SK-N-SH (cell line): Measurements from ENCODE around the gene SLC16A11. TPM values are rescaled to one million over a fixed set of nuclear protein-coding genes. Genes with fewer than 3 reads are reported as not detected.

ENCODE experiments used
- CTCF ChIA-PET: fragments of 300-600, 350-600 bp; formaldehyde crosslinking; extraction: SDS; loops from one replicate; lab custom pipeline; 2021; lab: Yijun Ruan, JAX
- POLR2A ChIA-PET: fragments of 350-600 bp; sonication (Branson Sonifier 250); formaldehyde crosslinking; extraction: SDS; loops from one replicate; lab custom pipeline; 2020; ENCODE audit warnings: antibody characterized with exemption, inconsistent platforms; lab: Yijun Ruan, JAX
- DNase-seq: peaks from one replicate; pipeline ENCODE4 v3.0.0; 2012
- H2AFZ ChIP-seq: fragments of 200-600 bp; sonication (generic); 2 replicates; pipeline ENCODE4 v1.8.1; 2016; ENCODE audit warnings: antibody characterized with exemption, mild to moderate bottlenecking, low read depth
- H3F3A ChIP-seq: fragments of 200-600 bp; sonication (generic); replicated peaks from 2 replicates; pipeline ENCODE3; 2016; ENCODE audit warnings: antibody characterized with exemption, mild to moderate bottlenecking; ENCODE audit not compliant: insufficient read depth
- H3K27ac ChIP-seq, 2 experiments: fragments of 200-500 bp in 1 of 2; fragments of 200-600 bp in 1 of 2; sonication (Bioruptor generic) in 1 of 2; sonication (generic), shearing (Covaris generic) in 1 of 2; 2 replicates each; pipeline versions ENCODE4 v1.5.1 to v1.6.1; 2014 to 2016; ENCODE audit warnings: low read depth in 2 of 2, inconsistent platforms in 1 of 2, low read length in 1 of 2, mild to moderate bottlenecking in 1 of 2, mixed read lengths in 1 of 2
- H3K27me3 ChIP-seq: fragments of 200-600 bp; sonication (generic), shearing (Covaris generic); 2 replicates; pipeline ENCODE4 v1.6.1; 2016; ENCODE audit warnings: mixed run types; ENCODE audit not compliant: insufficient read depth
- H3K36me3 ChIP-seq, 2 experiments: fragments of 200-500 bp in 1 of 2; fragments of 200-600 bp in 1 of 2; sonication (Bioruptor generic) in 1 of 2; sonication (generic) in 1 of 2; replicated peaks in 1 of 2; 2 replicates each; pipeline versions ENCODE3 to v1.5.1; 2014 to 2016; ENCODE audit warnings: low read length in 1 of 2, mild to moderate bottlenecking in 1 of 2; ENCODE audit not compliant: insufficient read depth in 2 of 2, control insufficient read depth in 1 of 2
- H3K4me1 ChIP-seq, 2 experiments: fragments of 200-500 bp in 1 of 2; fragments of 200-600 bp in 1 of 2; sonication (Bioruptor generic) in 1 of 2; sonication (generic), shearing (Covaris generic) in 1 of 2; 2 replicates each; pipeline versions ENCODE4 v1.5.1 to v1.6.1; 2014 to 2016; ENCODE audit warnings: low read depth in 1 of 2, low read length in 1 of 2, mixed run types in 1 of 2; ENCODE audit not compliant: insufficient read depth in 2 of 2, control insufficient read depth in 1 of 2
- H3K4me2 ChIP-seq: fragments of 200-600 bp; sonication (generic), shearing (Covaris generic); 2 replicates; pipeline ENCODE4 v1.6.1; 2017; ENCODE audit warnings: mixed run types
- H3K4me3 ChIP-seq, 2 experiments: fragments of 200-500 bp in 1 of 2; fragments of 200-600 bp in 1 of 2; sonication (Bioruptor generic) in 1 of 2; sonication (generic), shearing (Covaris generic) in 1 of 2; 2 replicates each; pipeline versions ENCODE4 v1.5.1 to v1.8.1; 2014 to 2016; ENCODE audit warnings: low read depth in 2 of 2, inconsistent platforms in 1 of 2, low read length in 1 of 2, mild to moderate bottlenecking in 1 of 2, mixed read lengths in 1 of 2, moderate library complexity in 1 of 2
- H3K79me2 ChIP-seq: fragments of 200-600 bp; sonication (generic); 2 replicates; pipeline ENCODE4 v1.8.1; 2017; ENCODE audit warnings: mild to moderate bottlenecking; ENCODE audit not compliant: insufficient read depth
- H3K9ac ChIP-seq: fragments of 200-600 bp; sonication (generic); 2 replicates; pipeline ENCODE4 v1.6.1; 2017; ENCODE audit warnings: mixed run types
- H3K9me2 ChIP-seq: fragments of 200-600 bp; sonication (generic); 2 replicates; pipeline ENCODE4 v1.6.1; 2017; ENCODE audit warnings: mixed run types
- H3K9me3 ChIP-seq: fragments of 200-600 bp; sonication (generic); 2 replicates; pipeline ENCODE4 v1.6.1; 2017; ENCODE audit warnings: mixed run types, mild to moderate bottlenecking, moderate library complexity
- H4K20me1 ChIP-seq: fragments of 200-600 bp; sonication (generic); 2 replicates; pipeline ENCODE4 v1.6.1; 2017; ENCODE audit warnings: mild to moderate bottlenecking, mixed run types; ENCODE audit not compliant: insufficient read depth
- CTCF ChIP-seq: fragments of 200-600 bp; sonication (generic); IDR thresholded peaks from 2 replicates; pipeline ENCODE4 v1.6.1; 2017; ENCODE audit warnings: antibody characterized with exemption, mild to moderate bottlenecking, moderate library complexity
- FOXJ3 ChIP-seq: sonication (generic); formaldehyde crosslinking; IDR thresholded peaks from 2 replicates; pipeline ENCODE4 v1.5.1; 2020; ENCODE audit warnings: mild to moderate bottlenecking, missing genetic modification reagents
- GATA2 ChIP-seq: sonication (generic); formaldehyde crosslinking; IDR thresholded peaks from 2 replicates; pipeline ENCODE4 v1.5.0; 2020; ENCODE audit warnings: mild to moderate bottlenecking, missing genetic modification reagents
- IRF3 ChIP-seq: fragments of 150-350 bp; IDR thresholded peaks from 2 replicates; pipeline ENCODE4 v1.6.1; 2016; ENCODE audit warnings: mild to moderate bottlenecking, low read depth, low read length
- MEF2A ChIP-seq: IDR thresholded peaks from 2 replicates; pipeline ENCODE4 v1.4.0; 2012; ENCODE audit warnings: low read depth, borderline replicate concordance
- NFIC ChIP-seq: IDR thresholded peaks from 2 replicates; pipeline ENCODE4 v1.4.0; 2012; ENCODE audit warnings: borderline replicate concordance
- POLR2AphosphoS5 ChIP-seq: IDR thresholded peaks from 2 replicates; pipeline ENCODE4 v1.6.1; 2012; ENCODE audit warnings: low read depth, low read length
- REST ChIP-seq: IDR thresholded peaks from 2 replicates; pipeline ENCODE4 v1.6.1; 2012; ENCODE audit warnings: mild to moderate bottlenecking, low read depth, low read length, moderate library complexity
- RFX5 ChIP-seq: IDR thresholded peaks from 2 replicates; pipeline ENCODE4 v1.6.1; 2012; ENCODE audit warnings: mild to moderate bottlenecking, improper control_type of control experiment, low read length
- RXRA ChIP-seq: IDR thresholded peaks from 2 replicates; pipeline ENCODE4 v1.4.0; 2012; ENCODE audit warnings: low read depth, mild to moderate bottlenecking, borderline replicate concordance
- SMC3 ChIP-seq: IDR thresholded peaks from 2 replicates; pipeline ENCODE4 v1.6.1; 2012; ENCODE audit warnings: low read depth, low read length, improper control_type of control experiment
- TAF1 ChIP-seq: IDR thresholded peaks from 2 replicates; pipeline ENCODE4 v1.6.1; 2012; ENCODE audit warnings: low read depth, mild to moderate bottlenecking, low read length, moderate library complexity, borderline replicate concordance
- TCF12 ChIP-seq: IDR thresholded peaks from 2 replicates; pipeline ENCODE4 v1.4.0; 2012
- USF1 ChIP-seq: IDR thresholded peaks from 2 replicates; pipeline ENCODE4 v1.4.0; 2012; ENCODE audit warnings: low read depth, borderline replicate concordance
- USF2 ChIP-seq: fragments of 150-350 bp; IDR thresholded peaks from 2 replicates; pipeline ENCODE4 v1.6.1; 2017; ENCODE audit warnings: antibody characterized with exemption, low read length, low read depth, borderline replicate concordance
- YY1 ChIP-seq: IDR thresholded peaks from 2 replicates; pipeline ENCODE4 v1.4.0; 2012; ENCODE audit warnings: low read depth, mild to moderate bottlenecking
- WGBS: methylation state at CpG from one replicate; pipeline ENCODE4 v1.1.6; 2017; ENCODE audit warnings: low lambda C conversion rate; 5-methylcytosine and 5-hydroxymethylcytosine counted together
- polyA plus RNA-seq, 3 experiments: library from polyadenylated mRNA; depleted of rRNA; stranded (reverse); fragments of >200 nt; gene quantifications; 2 replicates each; pipeline ENCODE4 v1.2.3, GENCODE V29; 2012

Gene SLC16A11
- polyA plus RNA-seq, 1 of the 3 experiments (the other 2 are of a cell fraction): 0.12 TPM

- ChIA-PET CTCF (interaction anchor here (1.4 to 6.3 kb wide), 2 partner anchors 14 to 21 kb away, joined by 4 to 37 read pairs; no protein-coding TSS in a partner anchor), POLR2A (no interaction called here)
- H3K27ac ChIP-seq: no peak overlapping the region
- H3F3A ChIP-seq: no peaks in the 10 kb centered on the region
- 5% methylated on average over 1 of the region's 1 CpG for WGBS
- no peaks in the 10 kb centered on the region for H4K20me1 ChIP-seq
- no peak overlapping the region for H3K9ac ChIP-seq
- H3K27me3 ChIP-seq: peaks cover 29% of the 10 kb centered on the region
- no peak for TF ChIP-seq GATA2 (CRISPR knock-in tag)
- no peak for TF ChIP-seq IRF3
- TF ChIP-seq RFX5: no peak
- TF ChIP-seq FOXJ3 (CRISPR knock-in tag): no peak
- no peak for TF ChIP-seq REST
- TF ChIP-seq TCF12: no peak
- TF ChIP-seq MEF2A: no peak
- no peak for TF ChIP-seq YY1
- TF ChIP-seq POLR2AphosphoS5: no peak
- TF ChIP-seq USF2: no peak
- no peak for TF ChIP-seq USF1
- TF ChIP-seq NFIC: no peak
- TF ChIP-seq CTCF: no peak
- TF ChIP-seq TAF1: no peak
- no peak for TF ChIP-seq RXRA
- no peak for TF ChIP-seq SMC3
- no peaks in the 10 kb centered on the region for H3K9me2 ChIP-seq
- DNase-seq: no peak
- H3K4me1 ChIP-seq: peaks cover 0 to 9% of the 10 kb centered on the region in 2 experiments; a peak in 1 of 4 replicates
- no peaks in the 10 kb centered on the region for H3K36me3 ChIP-seq
- H3K9me3 ChIP-seq: no peaks in the 10 kb centered on the region
- no peak overlapping the region for H3K4me2 ChIP-seq
- no peak overlapping the region for H3K4me3 ChIP-seq
- no peaks in the 10 kb centered on the region for H3K79me2 ChIP-seq
- H2AFZ ChIP-seq: no peak overlapping the region
These were observed 23.3 kb upstream of the SLC16A11 start for GRCh38 chr17:7067198-7067597.
